Adipocyte (in vitro differentiated cells): Measurements from ENCODE around the gene OTOGL.
"Not testable (repeated sequence)": the region's sequence is repeated elsewhere in the genome, so short reads cannot be mapped to it uniquely, and the experiment has no call there.

Source experiments
- DNase-seq: peaks from one replicate; pipeline ENCODE4 v3.0.0-alpha.2; 2015; ENCODE audit warnings: low read depth
- H3K27me3 ChIP-seq: replicated peaks from 2 replicates; pipeline ENCODE4 v1.7.0; 2013; ENCODE audit warnings: mild to moderate bottlenecking, low read length, moderate library complexity; ENCODE audit not compliant: control insufficient read depth, insufficient read depth
- H3K36me3 ChIP-seq: 2 replicates; pipeline ENCODE4 v1.7.0; 2013; ENCODE audit warnings: low read length, mild to moderate bottlenecking, moderate library complexity; ENCODE audit not compliant: control insufficient read depth, insufficient read depth, severe bottlenecking
- H3K4me1 ChIP-seq: 2 replicates; pipeline ENCODE4 v1.7.0; 2013; ENCODE audit warnings: mild to moderate bottlenecking, low read length, moderate library complexity; ENCODE audit not compliant: control insufficient read depth, insufficient read depth
- H3K4me3 ChIP-seq: 2 replicates; pipeline ENCODE4 v1.7.0; 2013; ENCODE audit warnings: mild to moderate bottlenecking, low read length, moderate library complexity
- H3K9ac ChIP-seq: 2 replicates; pipeline ENCODE4 v1.7.0; 2013; ENCODE audit warnings: mild to moderate bottlenecking, low read length, moderate library complexity
- H3K9me3 ChIP-seq: 2 replicates; pipeline ENCODE4 v1.7.0; 2013; ENCODE audit warnings: mild to moderate bottlenecking, low read length, moderate library complexity; ENCODE audit not compliant: control insufficient read depth

OTOGL gene

DNA sequence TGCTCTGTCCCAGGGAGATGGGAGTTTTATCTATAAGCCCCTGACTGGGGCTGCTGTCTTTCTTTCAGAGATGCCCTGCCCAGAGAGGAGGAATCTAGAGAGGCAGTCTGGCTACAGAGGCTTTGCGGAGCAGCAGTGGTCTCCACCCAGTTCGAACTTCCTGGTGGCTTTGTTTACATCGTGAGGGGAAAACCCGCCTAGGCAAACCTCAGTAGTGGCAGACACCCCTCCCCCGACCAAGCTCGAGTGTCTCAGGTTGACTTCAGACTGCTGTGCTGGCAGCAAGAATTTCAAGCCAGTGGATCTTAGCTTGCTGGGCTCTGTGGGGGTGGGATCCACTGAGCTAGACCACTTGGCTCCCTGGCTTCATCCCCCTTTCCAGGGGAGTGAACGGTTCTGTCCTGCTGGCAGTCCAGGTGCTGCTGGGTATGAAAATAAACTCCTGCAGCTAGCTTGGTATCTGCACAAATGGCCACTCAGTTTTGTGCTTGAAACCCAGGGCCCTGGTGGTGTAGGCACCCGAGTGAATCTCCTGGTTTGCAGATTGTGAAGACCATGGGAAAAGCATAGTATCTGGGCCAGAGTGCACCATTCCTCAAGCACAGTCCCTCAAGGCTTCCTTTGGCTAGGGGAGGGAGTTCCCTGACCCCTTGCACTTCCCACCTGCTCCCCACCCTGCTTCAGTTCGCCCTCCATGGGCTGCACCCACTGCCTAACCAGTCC is 15.3 kb upstream of the OTOGL start:
- not testable (repeated sequence) for H3K27me3 ChIP-seq, H3K9me3 ChIP-seq, H3K9ac ChIP-seq, DNase-seq, H3K36me3 ChIP-seq, H3K4me3 ChIP-seq, H3K4me1 ChIP-seq

DNA sequence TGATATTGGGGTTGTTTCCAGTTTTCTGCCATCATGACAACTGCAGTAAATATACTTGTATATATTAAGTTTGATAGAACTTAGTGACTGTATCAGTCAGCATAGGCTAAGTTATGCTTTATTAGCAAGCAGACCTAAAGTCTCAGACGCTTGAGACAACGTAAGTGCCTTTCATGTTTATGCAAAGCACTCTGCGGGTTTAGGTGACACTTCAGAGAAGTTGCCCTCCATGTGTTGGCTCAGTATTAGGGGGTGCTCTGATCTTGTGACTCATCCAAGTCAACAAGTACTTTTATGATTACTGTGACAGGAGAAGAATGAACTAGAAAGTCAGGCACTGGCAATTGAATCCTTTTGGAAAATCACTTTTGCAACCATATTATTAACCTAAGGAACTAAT is 13.3 kb upstream of the OTOGL start:
- Histone ChIP-seq H3K9me3 (no peaks in the 10 kb centered on the region), H3K4me1 (peaks cover 3% of the 10 kb centered on the region), H3K27me3 (no peaks in the 10 kb centered on the region), H3K4me3 (no peak overlapping the region), H3K36me3 (no peaks in the 10 kb centered on the region), H3K9ac (no peak overlapping the region)
- DNase-seq, result no peak

DNA sequence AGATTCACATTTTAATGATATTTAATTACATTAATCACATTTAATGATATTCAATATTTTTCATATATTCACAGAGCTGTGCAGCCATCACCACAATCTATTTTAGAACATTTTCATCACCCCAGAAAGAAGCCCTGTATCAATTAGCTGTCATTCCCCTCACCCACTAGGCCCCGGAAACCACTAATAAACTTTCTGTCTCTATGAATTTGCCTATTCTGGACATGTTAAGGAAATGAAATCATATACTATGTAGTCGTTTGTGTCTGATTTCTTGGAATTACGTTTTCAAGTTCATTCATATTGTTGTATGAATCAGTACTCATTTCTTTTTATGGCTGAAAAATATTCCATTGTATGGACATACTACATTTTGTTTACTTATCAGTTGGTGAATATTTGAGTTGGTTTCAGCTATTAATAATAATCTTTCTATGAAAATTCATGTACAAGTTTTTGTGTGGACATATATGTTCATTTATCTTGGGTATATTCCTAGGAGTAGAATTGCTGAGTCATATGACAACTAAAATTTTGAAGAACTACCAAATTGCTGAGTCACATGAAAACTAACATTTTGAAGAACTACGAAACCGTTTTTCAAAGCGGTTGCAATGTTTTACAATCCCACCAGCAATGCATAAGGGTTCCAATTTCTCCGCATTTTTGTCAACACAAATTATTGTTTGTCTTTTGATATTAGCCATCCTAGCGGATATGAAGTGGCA is 11.7 kb upstream of the OTOGL start:
- H3K9me3 ChIP-seq, result no peaks in the 10 kb centered on the region
- H3K4me3 ChIP-seq, result no peak overlapping the region
- H3K9ac ChIP-seq, result no peak overlapping the region
- H3K4me1 ChIP-seq, result peaks cover 3% of the 10 kb centered on the region
- H3K27me3 ChIP-seq, result no peaks in the 10 kb centered on the region
- DNase-seq, result no peak
- no peaks in the 10 kb centered on the region for H3K36me3 ChIP-seq

DNA sequence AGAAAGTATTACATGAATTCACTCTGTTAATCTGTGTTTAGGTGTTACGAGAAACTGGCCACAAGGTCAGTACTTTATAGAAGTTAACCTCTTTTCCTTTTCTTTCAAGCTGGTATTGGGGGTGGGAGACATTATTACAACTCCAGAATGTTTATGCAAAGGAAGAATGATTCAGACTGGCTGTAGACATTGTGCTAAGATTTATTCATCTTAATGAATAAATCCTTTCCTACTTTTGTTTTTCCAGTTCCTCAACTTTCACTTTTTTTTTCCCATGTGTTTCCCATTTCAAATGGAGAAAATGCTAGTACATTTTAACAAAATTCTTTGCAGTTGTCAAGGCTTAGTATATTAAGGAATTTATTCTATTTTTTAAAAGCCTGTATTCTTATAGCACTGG is 1.3 kb downstream of the OTOGL start:
- no peaks in the 10 kb centered on the region for H3K36me3 ChIP-seq
- peak; percentile 28 for DNase-seq
- H3K9ac ChIP-seq, result no peak overlapping the region
- peaks cover 15% of the 10 kb centered on the region for H3K4me1 ChIP-seq
- H3K27me3 ChIP-seq, result no peaks in the 10 kb centered on the region
- H3K4me3 ChIP-seq, result no peak overlapping the region
- no peaks in the 10 kb centered on the region for H3K9me3 ChIP-seq

DNA sequence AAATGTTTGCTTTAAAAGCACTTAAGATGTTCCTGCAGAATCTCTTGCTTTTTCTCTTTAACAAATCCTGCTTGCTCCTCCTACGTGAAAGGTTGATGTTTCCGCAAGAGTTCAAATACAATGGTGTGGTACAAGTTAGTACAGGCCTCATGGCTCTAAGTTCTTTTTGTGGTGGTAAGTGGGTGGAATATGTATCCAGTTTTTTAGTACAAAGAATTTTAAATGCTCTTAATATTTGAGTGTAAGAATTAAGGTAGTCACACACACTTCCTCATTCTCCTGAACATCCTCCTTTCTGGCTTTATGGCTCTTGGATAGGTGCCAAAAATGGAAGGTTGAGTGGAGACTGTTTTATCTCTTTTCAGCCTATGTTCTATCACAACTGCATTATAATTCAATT is 1.8 kb downstream of the OTOGL start:
- Histone ChIP-seq H3K9me3 (no peaks in the 10 kb centered on the region), H3K4me3 (no peak overlapping the region), H3K36me3 (no peaks in the 10 kb centered on the region), H3K4me1 (peaks cover 15% of the 10 kb centered on the region), H3K27me3 (no peaks in the 10 kb centered on the region), H3K9ac (no peak overlapping the region)
- DNase-seq, result no peak

DNA sequence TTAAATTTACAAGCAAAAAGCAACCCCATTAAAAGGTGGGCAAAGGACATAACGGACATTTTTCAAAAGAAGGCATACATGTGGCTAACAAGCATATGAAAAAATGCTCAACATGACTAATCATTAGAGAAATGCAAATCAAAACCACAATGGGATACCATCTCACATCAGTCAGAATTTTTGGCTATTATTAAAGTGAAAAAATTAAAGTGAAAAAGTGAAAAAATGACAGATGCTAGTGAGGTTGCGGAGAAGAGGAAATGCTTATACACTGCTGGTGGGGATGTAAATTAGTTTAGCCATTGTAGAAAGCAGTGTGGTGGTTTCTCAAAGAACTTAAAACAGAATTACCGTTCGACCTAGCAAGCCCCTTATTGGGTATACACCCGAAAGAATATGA is 7.9 kb downstream of the OTOGL start:
- Histone ChIP-seq H3K4me1 (peaks cover 6% of the 10 kb centered on the region), H3K4me3 (no peak overlapping the region), H3K36me3 (no peaks in the 10 kb centered on the region), H3K27me3 (no peaks in the 10 kb centered on the region), H3K9me3 (no peaks in the 10 kb centered on the region), H3K9ac (no peak overlapping the region)
- no peak for DNase-seq

DNA sequence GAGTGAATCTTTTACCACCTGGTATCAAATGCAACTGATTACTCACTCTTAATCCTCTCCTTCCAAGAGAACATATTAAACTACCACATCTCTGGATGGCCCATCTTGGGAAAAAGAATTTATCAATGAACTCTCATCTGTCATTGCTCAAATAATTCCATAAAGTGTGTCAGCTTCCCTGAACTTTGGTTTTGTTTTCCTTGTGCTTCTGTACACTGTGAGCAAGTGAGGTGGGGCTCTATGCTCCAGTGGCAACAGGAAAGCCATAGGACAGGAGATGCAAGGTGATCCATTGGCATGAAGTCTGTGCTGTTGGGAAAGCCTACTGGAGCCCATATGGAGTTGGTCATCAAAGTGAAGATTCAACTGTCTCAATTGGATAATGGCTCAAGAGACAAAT is 17.4 kb downstream of the OTOGL start:
- H3K9me3 ChIP-seq, result peaks cover 2% of the 10 kb centered on the region
- H3K9ac ChIP-seq, result no peak overlapping the region
- DNase-seq, result no peak
- no peaks in the 10 kb centered on the region for H3K36me3 ChIP-seq
- H3K4me1 ChIP-seq, result peaks cover 19% of the 10 kb centered on the region
- H3K4me3 ChIP-seq, result no peak overlapping the region
- H3K27me3 ChIP-seq, result no peaks in the 10 kb centered on the region

DNA sequence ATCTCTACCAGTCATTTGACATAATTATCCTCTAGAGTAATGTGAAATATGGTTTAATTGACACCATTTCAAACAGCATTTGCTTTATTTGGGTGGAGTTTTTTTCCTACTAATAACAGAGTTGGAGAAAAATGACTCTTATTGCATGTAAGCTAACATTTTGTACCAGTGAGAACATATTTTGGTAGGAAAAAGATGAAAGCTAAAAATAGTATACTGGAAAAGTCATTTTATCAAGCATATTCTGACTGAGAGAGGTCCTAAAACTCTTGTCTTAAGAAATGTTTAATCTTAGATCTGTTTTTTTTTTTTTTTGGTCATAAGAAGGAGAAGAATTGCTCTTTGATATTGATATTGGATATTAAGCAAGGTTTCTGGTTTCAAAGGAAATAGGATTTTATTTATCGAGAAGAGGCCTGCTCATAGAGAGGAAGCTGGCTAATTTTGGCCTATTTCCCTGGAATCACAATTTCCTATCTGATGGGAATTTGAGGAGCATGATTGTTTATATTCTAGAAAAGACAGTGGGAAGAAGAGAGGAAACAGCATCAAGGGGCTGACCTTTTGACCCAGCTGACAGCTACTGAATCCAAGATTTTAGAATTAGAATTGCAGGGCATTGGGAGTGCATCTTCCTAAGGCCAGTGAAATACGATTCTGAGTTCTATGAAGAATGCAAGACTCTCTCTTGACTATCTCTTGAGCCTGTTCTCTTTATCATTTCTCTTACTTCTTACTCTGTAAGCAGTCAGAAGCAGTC is 19.4 kb downstream of the OTOGL start:
- peaks cover 23% of the 10 kb centered on the region for H3K4me1 ChIP-seq
- H3K36me3 ChIP-seq, result no peaks in the 10 kb centered on the region
- DNase-seq, result no peak
- H3K9ac ChIP-seq, result no peak overlapping the region
- H3K9me3 ChIP-seq, result peaks cover 2% of the 10 kb centered on the region
- no peak overlapping the region for H3K4me3 ChIP-seq
- no peaks in the 10 kb centered on the region for H3K27me3 ChIP-seq

DNA sequence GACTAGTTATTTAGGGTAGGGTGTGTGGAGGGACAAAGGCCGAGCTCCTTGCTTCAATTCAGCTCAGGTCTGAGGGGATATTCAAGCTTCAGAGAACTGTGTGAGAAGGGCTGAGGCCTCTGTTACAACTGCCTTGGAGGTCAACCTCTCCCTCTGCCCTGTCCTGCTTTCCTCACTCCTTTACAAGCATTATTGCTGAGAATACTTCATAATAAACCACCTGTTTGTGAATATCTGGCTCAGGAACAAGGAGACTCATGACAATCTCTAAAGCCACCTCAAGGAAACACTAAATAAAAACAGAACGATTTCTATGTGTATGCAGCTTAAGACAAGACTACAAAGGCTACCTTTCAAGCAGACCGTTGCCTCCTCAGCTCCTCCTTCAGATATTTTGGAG is 21.7 kb downstream of the OTOGL start:
- H3K27me3 ChIP-seq, result no peaks in the 10 kb centered on the region
- no peak for DNase-seq
- no peak overlapping the region for H3K9ac ChIP-seq
- no peaks in the 10 kb centered on the region for H3K36me3 ChIP-seq
- peaks cover 23% of the 10 kb centered on the region for H3K4me1 ChIP-seq
- no peak overlapping the region for H3K4me3 ChIP-seq
- H3K9me3 ChIP-seq, result no peaks in the 10 kb centered on the region

DNA sequence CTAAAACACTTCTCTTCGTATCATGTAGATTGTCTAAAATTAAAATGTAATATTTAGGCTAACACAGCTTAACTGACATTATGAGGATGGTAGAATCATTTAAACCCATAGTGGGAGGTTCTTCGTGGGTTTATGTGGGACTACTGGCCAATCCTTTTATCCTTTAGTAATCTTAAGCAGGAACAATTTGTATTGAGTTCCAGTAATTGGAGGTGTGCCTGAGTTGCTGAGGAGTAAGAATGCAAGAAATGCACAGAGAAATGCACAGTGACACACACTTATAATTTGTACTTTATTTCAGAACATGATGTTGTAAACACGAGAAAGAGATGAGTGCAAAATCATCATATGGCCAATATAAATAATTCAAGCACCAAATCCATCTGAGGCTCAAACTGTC is 22.3 kb downstream of the OTOGL start:
- H3K4me3 ChIP-seq, result no peak overlapping the region
- H3K36me3 ChIP-seq, result no peaks in the 10 kb centered on the region
- no peaks in the 10 kb centered on the region for H3K27me3 ChIP-seq
- H3K9me3 ChIP-seq, result no peaks in the 10 kb centered on the region
- H3K4me1 ChIP-seq, result peaks cover 23% of the 10 kb centered on the region
- peak; percentile 46 for DNase-seq
- no peak overlapping the region for H3K9ac ChIP-seq

DNA sequence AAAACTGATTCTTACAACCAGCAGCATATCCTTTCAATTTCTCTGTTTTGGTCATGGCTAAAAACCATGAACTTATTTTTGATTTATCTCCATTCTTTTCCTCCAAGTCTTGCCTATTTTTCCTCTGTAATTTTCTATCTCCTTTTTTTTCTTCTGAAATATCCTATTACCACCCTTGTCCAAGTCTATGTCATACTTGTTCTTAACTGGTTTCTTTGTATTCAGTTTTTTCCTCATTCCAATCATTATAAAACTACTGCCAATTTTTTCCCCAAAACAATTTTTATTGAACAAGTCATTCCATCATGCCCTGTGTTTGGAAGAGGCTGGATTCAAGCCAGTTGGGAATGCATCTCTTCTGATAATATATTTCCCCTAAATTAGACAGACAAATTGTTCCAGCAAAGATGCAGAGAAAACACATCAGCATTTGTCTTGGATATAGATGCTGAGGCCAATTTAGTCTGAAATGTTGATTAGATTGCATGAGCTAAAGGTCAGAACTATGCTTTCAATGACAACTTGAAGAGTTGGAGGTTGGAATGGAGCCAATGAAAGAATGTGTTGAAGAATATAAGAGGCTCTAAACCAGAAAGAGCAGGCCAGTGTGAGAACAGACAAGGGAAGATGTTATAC is 30.7 kb downstream of the OTOGL start:
- Histone ChIP-seq H3K27me3 (no peaks in the 10 kb centered on the region), H3K9ac (peak overlapping the region; percentile 9), H3K36me3 (no peaks in the 10 kb centered on the region), H3K9me3 (no peaks in the 10 kb centered on the region), H3K4me3 (no peak overlapping the region), H3K4me1 (peaks cover 8% of the 10 kb centered on the region)
- peak; percentile 29 for DNase-seq
